Activated CD4-positive, alpha-beta T cell treated with anti-CD3 and anti-CD28 coated beads, Interleukin-2, amount 10 ng/mL, durations not matched to agents 24 days and 14 days (primary cell): ENCODE data around the gene ITGA2B. TPM values are rescaled to one million over a fixed set of nuclear protein-coding genes. Genes with fewer than 3 reads are reported as not detected.

Experiments
- DNase-seq: peaks from one replicate; pipeline ENCODE4 v3.0.0; 2022
- H3K27ac Mint-ChIP-seq: one replicate; pipeline ENCODE4 v1.8.0; 2022; ENCODE audit warnings: mild to moderate bottlenecking, mixed read lengths
- H3K27me3 Mint-ChIP-seq: one replicate; pipeline ENCODE4 v1.8.0; 2022; ENCODE audit warnings: mixed read lengths
- H3K36me3 Mint-ChIP-seq: one replicate; pipeline ENCODE4 v1.8.0; 2022; ENCODE audit warnings: low read depth, mild to moderate bottlenecking, mixed read lengths
- H3K4me1 Mint-ChIP-seq: one replicate; pipeline ENCODE4 v1.8.0; 2021; ENCODE audit warnings: mixed read lengths
- H3K4me3 Mint-ChIP-seq: one replicate; pipeline ENCODE4 v1.8.0; 2022; ENCODE audit warnings: mild to moderate bottlenecking, moderate library complexity, mixed read lengths
- H3K9me3 Mint-ChIP-seq: one replicate; pipeline ENCODE4 v1.8.0; 2021; ENCODE audit warnings: mixed read lengths
- intact Hi-C: fragments of 100-400 bp; cut with micrococcal nuclease; formaldehyde crosslinking; loops from one replicate; pipeline ENCODE4 v1.15.1; 2023
- total RNA-seq: library from RNA; stranded (reverse); gene quantifications from 2 replicates; pipeline ENCODE4 v1.2.3, GENCODE V29; 2022

ITGA2B gene
- total RNA-seq, 1 donor from 2014 or later, result 0.65 TPM

GRCh38 chr17:44358066-44358465 is 31.4 kb downstream of the ITGA2B start:
- Mint-ChIP-seq H3K4me1 (no peaks in the 10 kb centered on the region), H3K27ac (no peak overlapping the region), H3K27me3 (peaks cover 23% of the 10 kb centered on the region), H3K9me3 (no peaks in the 10 kb centered on the region), H3K36me3 (no peaks in the 10 kb centered on the region), H3K4me3 (no peak overlapping the region)
- intact Hi-C loops, result no loop called here
- no peak for DNase-seq

GRCh38 chr17:44356241-44356640 is 33.2 kb downstream of the ITGA2B start:
- Mint-ChIP-seq H3K4me1 (no peaks in the 10 kb centered on the region), H3K4me3 (no peak overlapping the region)

GRCh38 chr17:44355642-44356099 is 33.8 kb downstream of the ITGA2B start:
- peaks cover 5% of the 10 kb centered on the region for H3K36me3 Mint-ChIP-seq
- H3K27ac Mint-ChIP-seq, result no peak overlapping the region
- intact Hi-C loops, result no loop called here
- H3K27me3 Mint-ChIP-seq, result peaks cover 8% of the 10 kb centered on the region
- H3K9me3 Mint-ChIP-seq, result no peaks in the 10 kb centered on the region
- DNase-seq, result no peak
- no peak overlapping the region for H3K4me3 Mint-ChIP-seq
- no peaks in the 10 kb centered on the region for H3K4me1 Mint-ChIP-seq

More at GRCh38 chr17:44356241-44356640, 33.2 kb downstream of the ITGA2B start:
- peaks cover 5% of the 10 kb centered on the region for H3K36me3 Mint-ChIP-seq
- H3K27me3 Mint-ChIP-seq, result peaks cover 11% of the 10 kb centered on the region
- no peaks in the 10 kb centered on the region for H3K9me3 Mint-ChIP-seq
- intact Hi-C loops, result no loop called here
- no peak for DNase-seq
- no peak overlapping the region for H3K27ac Mint-ChIP-seq

- no peaks in the 10 kb centered on the region for H3K4me1 Mint-ChIP-seq
- peaks cover 5% of the 10 kb centered on the region for H3K36me3 Mint-ChIP-seq
- no peak overlapping the region for H3K27ac Mint-ChIP-seq
- peak; percentile 86 for DNase-seq
- peaks cover 8% of the 10 kb centered on the region for H3K27me3 Mint-ChIP-seq
- intact Hi-C loops, result no loop called here
- H3K4me3 Mint-ChIP-seq, result peak overlapping the region; percentile 19
- no peaks in the 10 kb centered on the region for H3K9me3 Mint-ChIP-seq
These were observed 34.6 kb downstream of the ITGA2B start for GRCh38 chr17:44354582-44355561.

GRCh38 chr17:44353672-44354331 is 35.6 kb downstream of the ITGA2B start:
- intact Hi-C loops, result no loop called here
- peaks cover 5% of the 10 kb centered on the region for H3K36me3 Mint-ChIP-seq
- H3K27me3 Mint-ChIP-seq, result peaks cover 4% of the 10 kb centered on the region
- H3K9me3 Mint-ChIP-seq, result no peaks in the 10 kb centered on the region
- H3K27ac Mint-ChIP-seq, result no peak overlapping the region
- no peaks in the 10 kb centered on the region for H3K4me1 Mint-ChIP-seq
- H3K4me3 Mint-ChIP-seq, result peak overlapping the region; percentile 43
- DNase-seq, result peak; percentile 76

GRCh38 chr17:44352828-44353671 is 36.4 kb downstream of the ITGA2B start:
- Mint-ChIP-seq H3K27ac (no peak overlapping the region), H3K36me3 (peaks cover 5% of the 10 kb centered on the region), H3K4me1 (peaks cover 6% of the 10 kb centered on the region), H3K27me3 (peaks cover 4% of the 10 kb centered on the region), H3K4me3 (peak overlapping the region; percentile 38), H3K9me3 (no peaks in the 10 kb centered on the region)
- no peak for DNase-seq
- intact Hi-C loops, result no loop called here

GRCh38 chr17:44351961-44352827 is 37.3 kb downstream of the ITGA2B start:
- no peak overlapping the region for H3K4me3 Mint-ChIP-seq
- intact Hi-C loops, result no loop called here
- no peak for DNase-seq
- no peaks in the 10 kb centered on the region for H3K9me3 Mint-ChIP-seq
- peaks cover 5% of the 10 kb centered on the region for H3K36me3 Mint-ChIP-seq
- H3K27me3 Mint-ChIP-seq, result peaks cover 4% of the 10 kb centered on the region
- H3K27ac Mint-ChIP-seq, result no peak overlapping the region
- H3K4me1 Mint-ChIP-seq, result peaks cover 6% of the 10 kb centered on the region

GRCh38 chr17:44351464-44351863 is 38.0 kb downstream of the ITGA2B start:
- Mint-ChIP-seq H3K27ac (no peak overlapping the region), H3K27me3 (peaks cover 4% of the 10 kb centered on the region), H3K4me1 (peaks cover 6% of the 10 kb centered on the region), H3K36me3 (peaks cover 5% of the 10 kb centered on the region), H3K9me3 (no peaks in the 10 kb centered on the region), H3K4me3 (no peak overlapping the region)
- no peak for DNase-seq
- intact Hi-C loops, result no loop called here

GRCh38 chr17:44350733-44351226 is 38.7 kb downstream of the ITGA2B start:
- no peak overlapping the region for H3K4me3 Mint-ChIP-seq
- H3K27me3 Mint-ChIP-seq, result peaks cover 4% of the 10 kb centered on the region
- no peaks in the 10 kb centered on the region for H3K9me3 Mint-ChIP-seq
- no peak overlapping the region for H3K27ac Mint-ChIP-seq
- DNase-seq, result peak; percentile 92
- H3K36me3 Mint-ChIP-seq, result peaks cover 5% of the 10 kb centered on the region
- intact Hi-C loops, result no loop called here
- peaks cover 11% of the 10 kb centered on the region for H3K4me1 Mint-ChIP-seq

GRCh38 chr17:44349553-44350070 is 39.8 kb downstream of the ITGA2B start:
- Mint-ChIP-seq H3K27ac (no peak overlapping the region), H3K9me3 (no peaks in the 10 kb centered on the region), H3K36me3 (peaks cover 5% of the 10 kb centered on the region), H3K4me3 (no peak overlapping the region), H3K4me1 (peaks cover 19% of the 10 kb centered on the region), H3K27me3 (peaks cover 2% of the 10 kb centered on the region)
- intact Hi-C loops, result no loop called here
- no peak for DNase-seq

- H3K36me3 Mint-ChIP-seq, result peaks cover 5% of the 10 kb centered on the region
- peaks cover 4% of the 10 kb centered on the region for H3K27me3 Mint-ChIP-seq
- DNase-seq, result no peak
- no peaks in the 10 kb centered on the region for H3K9me3 Mint-ChIP-seq
- intact Hi-C loops, result no loop called here
- no peak overlapping the region for H3K27ac Mint-ChIP-seq
- H3K4me3 Mint-ChIP-seq, result no peak overlapping the region
- peaks cover 19% of the 10 kb centered on the region for H3K4me1 Mint-ChIP-seq
These were observed 40.5 kb downstream of the ITGA2B start for GRCh38 chr17:44348988-44349364.

GRCh38 chr17:44348234-44348987 is 41.0 kb downstream of the ITGA2B start:
- Mint-ChIP-seq H3K9me3 (no peaks in the 10 kb centered on the region), H3K4me3 (no peak overlapping the region), H3K27me3 (peaks cover 8% of the 10 kb centered on the region), H3K36me3 (peaks cover 5% of the 10 kb centered on the region), H3K27ac (no peak overlapping the region), H3K4me1 (peaks cover 19% of the 10 kb centered on the region)
- no peak for DNase-seq
- intact Hi-C loops, result no loop called here
